HT-29 (cell line): ENCODE measurements around the gene LRRC74A. TPM values are rescaled to one million over a fixed set of nuclear protein-coding genes. Genes with fewer than 3 reads are reported as not detected.

ENCODE experiments used
- total RNA-seq: library from RNA; depleted of rRNA; stranded (reverse); fragments of >200 nt; shearing (Covaris generic); gene quantifications from 2 replicates; pipeline ENCODE4 v1.2.3, GENCODE V29; 2014; rRNA removed

LRRC74A gene
- total RNA-seq, 1 experiment from 2014 or later: not detected

Other genes with a start within 250 kb of the LRRC74A start
- gene VASH1, start 64.9 kb upstream of the LRRC74A start, total RNA-seq: not detected in 2 replicates
- 5.2 and 6.2 TPM in 2 replicates for gene ANGEL1, start 13.5 kb upstream of the LRRC74A start, total RNA-seq
- 25.7 and 31.9 TPM in 2 replicates for gene IRF2BPL, start 202.3 kb downstream of the LRRC74A start, total RNA-seq